ENCODE results near the gene DOCK2.
"Not testable (repeated sequence)": the region's sequence is repeated elsewhere in the genome, so short reads cannot be mapped to it uniquely, and the experiment has no call there.

Gene DOCK2

DNA sequence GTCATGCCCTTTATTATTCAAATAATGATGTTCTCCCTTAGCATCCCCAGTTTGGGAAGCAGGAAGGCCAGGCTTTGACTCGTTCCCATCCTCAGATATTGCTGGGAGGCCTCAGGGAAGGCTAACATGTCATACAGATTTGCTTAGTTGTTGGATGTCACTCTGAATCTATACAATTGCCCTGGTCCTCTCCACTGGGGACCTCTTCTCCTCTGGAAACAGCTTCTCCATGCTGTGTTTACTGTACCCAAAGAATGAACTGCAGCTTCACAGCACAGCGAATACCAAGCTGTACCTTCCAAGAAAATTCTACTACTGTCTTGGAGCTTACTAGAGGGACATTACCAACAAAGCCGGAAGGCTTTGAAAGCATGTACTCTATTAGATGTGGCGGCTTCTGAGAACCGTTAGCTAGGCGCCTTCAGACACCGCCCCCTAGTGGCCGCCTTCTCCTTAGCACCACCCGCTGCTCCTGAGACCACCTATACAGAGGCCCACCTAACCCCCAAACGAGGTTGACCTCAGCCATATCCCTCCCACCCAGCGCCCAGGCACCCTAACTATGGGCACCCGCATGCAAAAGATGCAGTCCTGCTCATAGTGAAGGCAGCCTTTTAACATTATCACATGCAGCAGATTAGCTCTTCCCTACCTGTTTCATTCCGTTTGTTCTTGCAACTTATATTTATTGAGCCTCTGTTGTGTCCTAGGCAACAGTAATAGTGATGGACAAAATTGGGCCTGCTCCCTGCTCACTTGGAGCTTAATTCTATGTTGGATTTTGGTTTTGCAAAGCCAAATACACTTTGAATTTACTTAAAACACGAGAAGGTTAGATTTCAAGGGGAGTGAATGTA lies 433.7 kb downstream of the DOCK2 start:
- DNase-seq: peak; percentile 46

DNA sequence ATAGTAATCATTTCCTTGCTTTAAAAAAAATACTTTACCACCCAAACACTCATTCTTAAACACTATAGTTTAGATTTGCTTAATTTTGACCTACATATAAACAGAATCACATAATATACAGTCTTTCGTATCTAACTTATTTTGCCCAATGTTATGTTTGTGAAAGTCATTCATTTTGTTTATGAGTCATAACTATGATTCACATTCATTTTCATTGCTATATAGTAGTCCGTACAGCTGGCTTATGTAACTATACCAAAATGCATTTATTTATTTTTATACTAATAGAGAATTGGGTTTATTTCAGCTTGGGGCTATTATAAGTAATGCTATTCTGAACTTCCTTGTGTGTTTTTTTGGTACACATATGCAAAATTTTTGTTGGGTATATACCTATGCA lies 434.7 kb downstream of the DOCK2 start:
- DNase-seq: no peak

DNA sequence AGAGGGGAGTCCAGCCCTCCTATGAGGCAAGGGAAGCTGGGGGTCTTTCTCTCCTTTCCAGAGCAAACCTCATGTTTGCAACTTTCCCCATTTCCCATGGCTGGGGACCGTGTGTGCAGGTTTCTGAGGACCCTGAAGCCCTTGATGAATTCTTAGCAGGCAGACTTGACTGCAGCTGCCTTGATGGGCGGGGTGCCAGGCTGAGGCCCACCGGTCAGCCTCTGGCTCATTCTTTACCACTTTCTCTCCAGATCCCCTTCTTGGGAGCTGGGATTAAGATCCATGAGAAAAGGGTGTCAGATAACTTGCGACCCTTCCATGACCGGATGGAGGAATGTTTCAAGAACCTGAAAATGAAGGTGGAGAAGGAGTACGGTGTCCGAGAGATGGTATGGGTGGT lies 438.6 kb downstream of the DOCK2 start:
- no peak for DNase-seq

DNA sequence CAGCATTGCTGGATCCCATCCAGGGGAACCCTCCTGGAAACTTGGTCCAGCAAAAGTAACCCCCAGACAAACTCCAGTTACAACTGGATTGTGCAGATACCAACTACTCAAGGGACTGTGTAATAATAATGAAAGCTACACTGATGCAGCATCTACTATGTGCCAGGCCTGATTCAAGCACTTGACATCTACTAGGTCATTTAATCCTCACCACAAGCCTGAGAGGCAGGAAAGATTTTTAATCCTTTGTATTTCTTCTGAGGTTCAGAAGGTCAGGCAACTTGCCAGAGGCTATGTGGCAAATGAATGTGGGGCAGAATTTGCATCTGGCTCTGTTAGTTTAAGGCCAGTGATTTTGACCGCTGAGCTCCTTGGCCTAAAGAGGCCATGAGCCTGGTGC lies 439.1 kb downstream of the DOCK2 start:
- DNase-seq: no peak

DNA sequence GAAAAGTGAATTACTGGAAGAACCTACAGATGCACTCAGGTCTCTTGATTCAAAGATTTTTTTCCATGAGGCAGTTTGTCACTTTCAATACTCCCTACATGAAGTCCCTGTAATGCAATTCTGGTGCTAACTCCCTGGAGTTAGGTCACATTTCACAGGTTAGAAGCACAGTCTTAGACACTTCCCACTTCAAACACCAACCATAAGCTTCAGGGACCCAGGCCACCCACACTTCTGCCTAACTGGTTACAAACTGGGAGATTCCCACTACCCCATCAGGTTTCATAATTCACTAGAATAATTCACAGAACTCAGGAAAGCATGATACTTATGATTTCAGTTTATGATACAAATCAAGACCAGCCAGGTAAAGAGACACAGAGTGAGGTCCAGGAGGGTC lies 439.7 kb downstream of the DOCK2 start:
- DNase-seq: no peak

DNA sequence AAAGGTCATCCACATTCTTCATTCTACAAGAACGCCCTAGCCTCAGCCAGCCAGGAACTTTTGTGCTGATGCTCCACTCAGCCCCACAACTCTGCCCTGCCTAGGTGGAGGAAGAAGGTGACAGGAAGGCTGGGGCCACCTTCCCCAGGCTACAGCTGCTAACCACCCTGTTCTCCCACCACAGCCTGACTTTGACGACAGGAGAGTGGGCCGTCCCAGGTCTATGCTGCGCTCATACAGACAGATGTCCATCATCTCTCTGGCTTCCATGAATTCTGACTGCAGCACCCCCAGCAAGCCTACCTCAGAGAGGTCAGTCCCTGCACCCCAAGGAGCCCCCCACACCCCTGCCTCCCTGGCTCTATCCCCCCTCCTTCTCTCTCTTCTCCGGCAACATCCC lies 440.5 kb downstream of the DOCK2 start:
- DNase-seq: no peak

DNA sequence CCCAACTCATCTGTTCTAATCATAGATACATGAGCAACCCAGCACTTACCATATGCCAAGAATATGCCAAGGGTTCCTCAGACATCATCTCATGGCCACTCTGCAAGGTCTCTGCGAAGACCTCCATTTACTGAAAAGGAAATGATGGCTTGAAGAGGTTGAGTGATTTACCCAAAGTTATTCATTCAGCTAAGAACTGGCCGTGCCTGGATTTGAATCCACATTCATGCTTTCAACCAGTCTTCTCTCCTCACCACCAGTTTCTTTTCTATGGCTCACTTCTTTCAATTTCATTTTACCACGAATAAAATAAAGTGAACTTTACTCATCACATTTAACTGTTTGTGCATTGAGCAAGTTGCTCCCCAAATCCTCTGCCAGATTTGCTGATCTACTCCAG lies 441.4 kb downstream of the DOCK2 start:
- DNase-seq: no peak

DNA sequence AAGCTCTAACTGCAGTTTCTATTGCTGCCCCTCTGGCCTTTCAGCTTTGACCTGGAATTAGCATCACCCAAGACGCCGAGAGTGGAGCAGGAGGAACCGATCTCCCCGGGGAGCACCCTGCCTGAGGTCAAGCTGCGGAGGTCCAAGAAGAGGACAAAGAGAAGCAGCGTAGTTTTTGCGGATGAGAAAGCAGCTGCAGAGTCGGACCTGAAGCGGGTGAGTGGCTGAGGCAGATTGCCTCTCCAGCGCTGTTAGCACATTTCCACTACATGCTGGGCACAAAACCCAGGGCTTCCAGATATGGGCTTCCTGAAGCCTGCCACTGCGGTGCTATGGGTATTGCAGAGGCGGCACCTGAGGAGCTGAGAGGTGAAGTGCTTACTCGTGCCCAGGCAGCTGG lies 441.9 kb downstream of the DOCK2 start:
- DNase-seq: no peak

DNA sequence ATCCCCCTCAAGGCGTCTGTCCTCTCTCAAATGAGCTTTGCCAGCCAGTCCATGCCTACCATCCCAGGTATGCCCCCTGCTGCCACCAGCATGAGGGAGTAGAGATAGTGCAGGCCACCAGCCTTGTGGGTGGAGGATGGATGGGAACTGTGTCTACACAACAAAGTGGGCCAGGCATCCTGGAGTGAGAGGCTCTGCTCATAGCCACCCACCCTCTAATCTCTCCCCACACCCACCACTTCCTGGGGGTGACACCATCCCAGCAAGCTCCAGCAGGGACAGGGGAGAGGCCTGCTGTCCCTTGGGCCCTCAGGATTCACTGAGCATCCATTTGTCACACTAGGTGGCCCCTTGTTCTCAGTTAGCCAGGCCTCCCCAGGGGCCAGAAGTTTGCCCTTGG lies 443.1 kb downstream of the DOCK2 start:
- DNase-seq: no peak

DNA sequence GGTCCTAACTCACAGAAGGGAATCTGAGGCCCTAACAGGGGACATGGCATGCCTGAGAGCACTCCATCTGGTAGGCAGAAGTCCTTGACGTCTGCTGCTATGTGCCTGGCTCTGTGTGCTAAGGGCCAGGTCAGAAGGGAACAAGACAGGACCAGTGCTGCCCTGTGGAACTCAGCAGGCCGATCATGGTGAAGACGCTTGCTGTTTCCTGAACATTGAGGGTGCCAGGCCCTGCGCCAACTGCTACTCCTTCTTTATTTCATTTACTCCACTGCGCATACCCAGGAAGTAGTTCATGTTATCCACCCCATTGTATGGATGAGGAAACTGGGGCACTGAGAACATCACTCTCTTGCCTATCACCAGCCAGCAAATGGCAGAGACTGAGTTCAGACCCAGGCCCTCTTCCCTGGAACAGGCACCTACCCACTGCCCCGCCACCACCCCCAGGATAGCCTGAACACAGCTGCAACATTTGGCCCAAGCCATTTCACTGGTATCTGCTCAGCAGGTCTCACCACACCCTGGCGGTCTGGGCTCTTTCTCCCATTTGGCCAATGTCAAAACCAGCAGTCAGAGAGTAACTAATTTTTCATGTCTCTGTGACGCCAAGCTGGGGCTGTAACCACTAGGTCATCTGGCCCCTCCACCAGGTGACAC lies 443.8 kb downstream of the DOCK2 start:
- DNase-seq: no peak

DNA sequence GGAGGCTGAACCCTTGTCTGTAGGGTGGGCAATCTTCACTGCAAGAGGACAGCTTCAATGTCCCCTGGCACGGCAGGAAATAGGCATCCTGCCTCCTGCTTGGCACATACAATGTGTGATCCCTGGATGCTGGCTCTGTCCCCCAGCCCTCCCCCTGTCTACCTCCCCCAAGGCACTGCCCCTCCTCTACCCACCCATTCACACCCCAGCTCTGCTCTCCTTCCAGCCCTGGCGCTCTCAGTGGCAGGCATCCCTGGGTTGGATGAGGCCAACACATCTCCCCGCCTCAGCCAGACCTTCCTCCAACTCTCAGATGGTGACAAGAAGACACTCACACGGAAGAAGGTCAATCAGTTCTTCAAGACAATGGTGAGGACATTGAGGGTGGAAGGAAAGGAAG lies 444.5 kb downstream of the DOCK2 start:
- DNase-seq: no peak

DNA sequence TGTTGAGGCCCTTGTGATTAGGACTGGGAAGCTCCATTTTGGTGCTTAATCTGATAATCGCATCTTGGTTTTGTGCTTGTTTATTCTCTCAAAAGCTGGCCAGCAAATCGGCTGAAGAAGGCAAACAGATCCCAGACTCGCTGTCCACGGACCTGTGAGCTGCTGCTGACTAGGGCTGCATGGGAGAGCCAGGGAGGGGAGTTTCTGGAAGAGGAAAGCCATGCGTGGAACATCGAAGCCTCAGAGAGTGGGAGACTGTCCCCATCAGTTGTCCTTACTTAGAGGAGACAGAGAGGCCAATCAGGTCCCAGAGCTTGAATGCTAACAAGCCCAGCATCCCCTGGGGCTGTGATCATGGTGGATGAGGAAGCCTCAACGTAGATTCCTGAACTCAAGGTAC lies 445.6 kb downstream of the DOCK2 start:
- DNase-seq: no peak

DNA sequence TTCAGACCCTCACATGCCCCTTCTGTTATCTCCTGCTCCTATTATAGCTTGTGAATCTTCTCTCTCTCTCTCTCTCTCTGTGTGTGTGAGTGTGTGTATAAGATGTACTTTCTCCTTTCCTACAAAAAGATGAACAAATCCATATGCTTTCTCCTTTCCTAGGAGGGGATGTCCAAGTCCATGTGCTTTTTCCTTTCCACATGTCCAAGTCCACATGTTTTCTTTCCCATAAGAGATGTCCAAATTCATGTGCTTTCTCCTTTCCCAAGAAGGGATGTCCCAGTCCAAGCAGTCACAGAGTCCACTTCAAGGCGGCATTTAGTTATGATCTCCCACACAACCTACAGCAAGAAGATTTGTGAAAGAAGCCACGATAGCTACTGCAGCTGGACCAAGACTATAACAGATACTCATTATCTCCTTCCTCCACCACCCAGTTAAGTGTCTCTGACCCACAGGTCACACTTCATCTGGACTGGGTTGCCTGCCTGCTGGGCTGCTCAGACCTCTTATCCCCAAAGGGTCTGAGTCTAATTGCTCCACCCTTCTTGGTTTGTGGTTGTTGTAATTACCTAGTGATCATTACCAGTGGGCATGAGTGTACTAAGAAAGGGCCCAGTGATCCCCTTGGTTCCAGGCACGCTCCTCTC lies 450.2 kb downstream of the DOCK2 start:
- no peak for DNase-seq

DNA sequence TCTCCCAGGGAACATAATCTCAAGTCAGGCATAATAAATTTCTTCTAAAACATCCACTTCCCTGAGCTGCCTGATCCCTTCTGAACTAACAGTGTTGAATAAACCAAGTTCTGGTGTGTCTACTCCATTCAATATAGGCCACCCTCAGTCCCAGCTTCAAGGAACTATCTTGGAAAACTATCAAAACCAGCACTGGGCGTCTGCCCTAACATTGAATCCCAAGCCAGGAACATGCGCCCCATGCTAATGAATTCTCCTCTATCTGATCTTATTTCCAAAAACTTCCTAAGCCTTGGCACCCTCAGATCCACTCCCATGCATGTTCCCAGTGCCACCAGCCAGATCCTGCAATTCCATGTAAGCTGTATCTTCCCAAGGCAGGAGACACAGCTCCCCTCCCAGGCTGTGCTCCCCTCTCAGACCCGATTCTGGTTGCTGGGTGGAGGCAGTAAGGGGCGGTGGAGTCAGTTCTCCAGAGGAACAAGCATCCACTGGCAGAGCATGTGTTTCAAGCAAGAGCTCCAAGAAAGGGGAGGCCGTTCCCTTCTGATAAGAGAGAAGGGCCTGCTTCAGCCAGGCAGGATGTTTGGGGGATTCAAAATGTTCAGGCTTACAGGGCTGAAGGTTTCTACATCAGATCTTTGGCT lies 455.5 kb downstream of the DOCK2 start:
- no peak for DNase-seq

DNA sequence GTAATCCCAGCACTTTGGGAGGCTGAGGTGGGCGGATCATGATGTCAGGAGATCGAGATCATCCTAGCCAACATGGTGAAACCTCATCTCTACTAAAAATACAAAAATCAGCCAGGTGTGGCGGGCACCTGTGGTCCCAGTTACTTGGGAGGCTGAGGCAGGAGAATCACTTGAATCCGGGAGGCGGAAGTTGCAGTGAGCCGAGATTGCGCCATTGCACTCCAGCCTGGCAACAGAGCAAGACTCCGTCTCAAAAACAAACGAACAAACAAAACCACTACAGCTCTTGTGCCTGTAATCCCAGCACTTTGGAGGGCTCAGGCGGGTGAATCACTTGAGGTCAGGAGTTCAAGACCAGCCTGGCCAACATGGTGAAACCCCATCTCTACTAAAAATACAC lies 457.3 kb downstream of the DOCK2 start:
- DNase-seq: not testable (repeated sequence)

DNA sequence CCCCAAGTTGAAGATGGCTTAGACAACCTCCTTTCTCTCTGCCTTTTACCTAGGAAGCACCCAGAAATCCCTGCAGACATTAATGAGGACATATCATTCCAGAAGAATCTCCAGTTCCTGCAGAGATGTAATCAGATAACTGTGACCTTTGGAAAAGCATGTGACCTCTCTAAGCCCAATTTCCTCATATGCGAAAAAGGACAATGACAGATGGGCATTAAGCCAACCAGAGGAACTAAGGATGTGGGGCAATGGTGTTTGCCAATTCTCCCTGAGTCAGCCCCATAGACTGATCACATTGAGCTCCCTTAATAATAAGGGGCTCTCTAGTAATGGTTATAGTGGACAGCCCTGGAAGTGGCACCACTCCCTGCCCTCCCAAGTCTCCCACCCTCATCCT lies 458.6 kb downstream of the DOCK2 start:
- DNase-seq: no peak

DNA sequence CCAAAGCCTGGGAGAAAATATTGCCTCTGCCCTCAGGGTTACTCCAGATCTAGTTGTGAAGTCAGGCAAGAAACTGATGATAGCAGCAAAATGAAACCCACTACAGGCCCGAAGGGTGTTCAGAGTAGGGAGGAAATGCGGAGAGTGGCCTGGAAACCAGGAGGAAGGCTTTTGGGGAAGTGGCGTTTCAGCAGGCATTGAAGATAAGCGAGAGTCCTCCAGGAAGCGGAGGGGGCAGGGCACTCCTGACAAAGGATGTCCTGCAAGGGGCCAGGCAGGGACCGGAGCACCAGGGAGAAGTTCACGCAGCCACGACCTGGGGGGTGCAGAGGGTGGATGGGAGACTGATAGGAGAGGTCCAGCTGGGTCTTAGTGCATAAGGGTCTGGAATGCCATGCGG lies 460.9 kb downstream of the DOCK2 start:
- DNase-seq: no peak

DNA sequence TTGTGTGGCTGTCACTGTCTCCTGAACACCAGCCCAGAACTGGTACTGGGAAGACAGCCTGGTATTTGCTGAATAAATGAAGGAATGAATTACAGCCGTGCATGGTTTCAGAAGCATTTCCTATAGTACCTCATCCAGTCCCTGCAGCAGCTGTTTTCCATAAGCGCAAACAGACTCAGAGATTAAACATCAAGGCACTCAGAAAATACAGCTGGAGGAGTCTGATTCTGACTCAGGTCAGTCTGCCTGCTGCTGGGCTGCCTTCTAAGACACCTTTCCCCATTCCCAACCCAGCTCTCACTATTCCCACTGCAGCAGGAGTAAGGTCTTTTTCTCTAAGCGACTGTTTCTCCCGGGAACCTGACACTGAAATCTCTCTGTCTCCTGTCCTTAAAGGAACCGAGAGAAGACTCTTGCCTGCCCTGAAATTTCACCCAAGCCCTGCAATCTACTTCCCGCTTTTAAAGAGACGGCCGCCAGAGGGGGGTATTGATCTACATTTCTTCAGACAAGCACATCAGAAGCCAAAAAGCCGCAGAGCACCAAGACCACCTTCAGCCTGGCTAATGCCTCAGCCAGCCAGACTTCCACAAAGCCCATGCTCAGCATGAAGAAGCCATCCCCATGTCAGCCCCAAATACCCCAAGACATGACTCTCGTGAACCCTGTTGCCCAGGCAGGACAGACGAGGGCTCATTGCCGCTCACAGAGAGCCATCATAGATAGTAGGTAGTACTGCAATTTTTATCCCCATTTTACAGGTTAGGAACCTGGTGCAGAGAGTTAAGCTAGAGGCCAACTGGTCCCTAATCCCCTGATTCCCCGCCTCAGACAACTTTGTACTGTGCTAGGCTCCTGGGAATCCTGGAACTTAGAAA lies 463.2 kb downstream of the DOCK2 start:
- peak; percentile 83 for DNase-seq

DNA sequence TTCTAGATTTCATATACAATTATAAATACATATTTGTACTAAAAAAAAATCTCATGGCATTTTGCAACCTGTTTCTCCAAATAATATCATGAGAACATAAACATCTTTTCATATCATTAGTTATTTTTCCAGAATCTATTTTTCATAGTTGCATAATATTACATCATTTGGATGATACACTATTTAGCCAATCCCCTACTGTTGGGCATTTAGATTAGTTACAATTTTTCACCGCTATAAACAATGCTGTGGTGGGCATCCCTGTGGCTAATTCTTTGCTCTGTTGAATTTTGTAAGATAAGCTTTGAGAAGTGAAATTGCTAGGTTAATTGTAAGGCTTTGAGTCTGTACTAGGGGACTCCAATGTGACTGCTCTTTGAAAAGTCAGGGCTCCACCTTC lies 466.4 kb downstream of the DOCK2 start:
- DNase-seq: no peak

DNA sequence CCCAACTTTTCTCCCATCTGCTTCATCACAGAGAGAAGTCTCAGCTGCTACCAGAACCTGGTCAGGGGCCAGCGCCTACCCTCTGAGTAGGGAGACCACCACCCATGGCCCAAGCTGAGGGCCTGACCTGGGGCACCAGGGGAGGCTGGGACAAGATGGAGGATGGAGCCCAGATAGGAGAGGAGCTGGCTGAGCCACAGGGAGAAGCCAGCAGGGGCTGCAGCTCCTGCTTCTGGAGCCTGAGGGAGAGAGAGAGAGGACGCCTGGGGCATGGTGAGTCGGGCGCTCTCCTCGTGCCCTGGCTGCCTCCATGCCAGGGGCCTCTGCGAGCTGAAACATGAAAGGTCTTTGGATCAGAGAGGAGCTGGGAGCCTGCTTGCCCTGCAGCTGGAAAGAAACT lies 467.2 kb downstream of the DOCK2 start:
- DNase-seq: no peak

DNA sequence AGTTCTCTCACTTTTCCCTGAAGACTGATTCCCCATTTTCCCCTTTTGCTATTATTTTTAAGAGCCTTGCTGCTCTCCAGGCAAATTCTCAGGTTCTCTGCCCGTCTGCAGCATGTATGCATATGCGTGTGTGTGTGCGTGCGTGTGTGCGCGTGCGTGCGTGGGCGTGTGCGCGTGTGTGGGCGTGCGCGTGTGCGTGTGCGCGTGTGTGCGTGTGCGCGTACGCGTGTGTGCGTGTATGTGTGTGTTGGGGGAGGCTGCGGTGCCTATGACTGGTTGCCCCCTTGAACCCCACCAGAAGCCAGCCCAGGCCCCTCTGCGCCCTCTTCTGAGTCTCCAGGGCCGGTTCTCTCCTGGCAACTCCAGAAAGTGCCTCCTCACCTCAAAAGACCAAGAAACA lies 467.6 kb downstream of the DOCK2 start:
- DNase-seq: no peak
